Activated T-helper 17 cell treated with anti-CD3 and anti-CD28 coated beads, Interleukin-2, amount 50 U/mL, for 72 hours (primary cell): ENCODE measurements around the gene USP2. TPM values are rescaled to one million over a fixed set of nuclear protein-coding genes. Genes with fewer than 3 reads are reported as not detected.
A peak's percentile ranks its signal among the peaks of the same experiment; 100 is the strongest.

Experiments used
- ATAC-seq: fragments of 150-1000 bp; cut with Tn5 transposase; replicated peaks from 2 replicates; pipeline ENCODE4 v1.10.0; 2021; ENCODE audit warnings: mild to moderate bottlenecking, moderate library complexity
- H3K27ac Mint-ChIP-seq: one replicate; pipeline ENCODE4 v1.8.0; 2022; ENCODE audit warnings: mixed read lengths
- H3K27me3 Mint-ChIP-seq: one replicate; pipeline ENCODE4 v1.8.0; 2022; ENCODE audit warnings: mixed read lengths
- H3K36me3 Mint-ChIP-seq: one replicate; pipeline ENCODE4 v1.8.0; 2022; ENCODE audit warnings: low read depth, mild to moderate bottlenecking, mixed read lengths
- H3K4me1 Mint-ChIP-seq: one replicate; pipeline ENCODE4 v1.8.0; 2022; ENCODE audit warnings: mixed read lengths
- H3K4me3 Mint-ChIP-seq: one replicate; pipeline ENCODE4 v1.8.0; 2022; ENCODE audit warnings: mild to moderate bottlenecking, mixed read lengths
- H3K9me3 Mint-ChIP-seq: one replicate; pipeline ENCODE4 v1.8.0; 2022; ENCODE audit warnings: mixed read lengths
- total RNA-seq, 2 donors: library from RNA; stranded (reverse); gene quantifications; one replicate each; pipeline ENCODE4 v1.2.3, GENCODE V29; 2022

Gene USP2
- total RNA-seq, 2 donors from 2014 or later, result 0.52 to 1.3 TPM

DNA sequence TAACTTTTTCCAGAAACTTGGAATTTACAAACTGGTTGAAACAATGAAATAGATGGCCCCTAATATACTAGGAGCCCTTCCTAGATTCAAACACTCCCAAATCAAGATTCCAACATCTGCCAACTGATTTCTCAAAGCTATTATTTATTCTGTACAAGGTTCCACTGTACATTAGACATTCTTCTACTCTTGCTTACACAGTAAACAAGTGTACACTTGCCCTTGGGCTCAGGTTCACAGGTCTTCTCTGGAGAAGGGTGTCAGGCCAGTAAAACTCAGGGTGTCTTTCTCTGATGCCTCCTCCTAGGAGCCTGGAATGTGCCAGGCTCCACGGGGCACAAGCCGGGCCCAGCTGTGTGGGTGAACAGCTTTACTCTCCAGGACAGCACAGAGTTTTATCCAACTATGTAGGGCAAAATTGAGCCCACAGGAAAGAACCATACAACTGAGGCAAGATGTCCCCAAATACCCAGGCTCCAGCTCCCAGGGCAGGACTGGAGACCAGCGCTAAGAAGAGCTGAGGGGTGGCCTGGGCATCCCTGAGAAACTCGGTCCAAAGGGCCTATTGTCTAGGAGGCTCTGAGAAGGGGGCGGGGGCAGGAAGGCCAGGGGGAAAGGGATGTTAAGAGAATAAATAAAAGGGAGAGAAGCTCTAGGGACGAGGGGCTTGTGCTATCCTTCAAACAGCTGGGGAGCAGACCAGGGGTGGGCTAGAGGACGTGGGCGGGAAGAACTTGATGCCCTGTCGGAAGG is 26.2 kb downstream of the USP2 start:
- H3K27ac Mint-ChIP-seq, result no peak overlapping the region
- no peaks in the 10 kb centered on the region for H3K9me3 Mint-ChIP-seq
- ATAC-seq, result no peak
- peaks cover 19% of the 10 kb centered on the region for H3K27me3 Mint-ChIP-seq
- H3K4me1 Mint-ChIP-seq, result peaks cover 10% of the 10 kb centered on the region
- no peaks in the 10 kb centered on the region for H3K36me3 Mint-ChIP-seq
- H3K4me3 Mint-ChIP-seq, result peak overlapping the region; percentile 81

GRCh38 chr11:119352857-119353260 is 28.6 kb downstream of the USP2 start:
- ATAC-seq, result no peak
- peaks cover 10% of the 10 kb centered on the region for H3K4me1 Mint-ChIP-seq
- no peaks in the 10 kb centered on the region for H3K9me3 Mint-ChIP-seq
- no peak overlapping the region for H3K4me3 Mint-ChIP-seq
- peaks cover 19% of the 10 kb centered on the region for H3K27me3 Mint-ChIP-seq
- H3K36me3 Mint-ChIP-seq, result no peaks in the 10 kb centered on the region
- H3K27ac Mint-ChIP-seq, result no peak overlapping the region

DNA sequence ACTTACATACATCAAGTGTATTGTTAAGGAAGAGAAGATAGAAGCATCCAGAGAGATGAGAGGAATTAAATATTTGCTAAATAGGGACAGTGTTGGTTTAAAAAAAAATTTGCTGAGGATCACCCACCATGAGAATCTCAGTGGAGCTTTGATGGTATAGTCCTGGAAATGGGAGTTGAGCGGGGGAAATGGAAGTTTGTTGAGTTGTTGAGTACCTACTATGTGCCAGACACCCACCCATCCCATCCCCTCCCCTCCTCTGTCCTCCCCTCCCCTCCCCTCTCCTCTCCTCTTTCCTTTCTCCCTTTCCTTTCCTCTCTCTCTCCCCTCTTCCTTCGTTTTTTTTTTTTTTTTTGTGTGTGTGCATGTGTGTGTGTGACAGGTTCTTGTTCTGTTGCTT is 30.3 kb downstream of the USP2 start:
- H3K36me3 Mint-ChIP-seq, result no peaks in the 10 kb centered on the region
- no peak overlapping the region for H3K27ac Mint-ChIP-seq
- H3K4me3 Mint-ChIP-seq, result no peak overlapping the region
- no peak for ATAC-seq
- H3K4me1 Mint-ChIP-seq, result peaks cover 5% of the 10 kb centered on the region
- no peaks in the 10 kb centered on the region for H3K9me3 Mint-ChIP-seq
- H3K27me3 Mint-ChIP-seq, result peaks cover 22% of the 10 kb centered on the region

DNA sequence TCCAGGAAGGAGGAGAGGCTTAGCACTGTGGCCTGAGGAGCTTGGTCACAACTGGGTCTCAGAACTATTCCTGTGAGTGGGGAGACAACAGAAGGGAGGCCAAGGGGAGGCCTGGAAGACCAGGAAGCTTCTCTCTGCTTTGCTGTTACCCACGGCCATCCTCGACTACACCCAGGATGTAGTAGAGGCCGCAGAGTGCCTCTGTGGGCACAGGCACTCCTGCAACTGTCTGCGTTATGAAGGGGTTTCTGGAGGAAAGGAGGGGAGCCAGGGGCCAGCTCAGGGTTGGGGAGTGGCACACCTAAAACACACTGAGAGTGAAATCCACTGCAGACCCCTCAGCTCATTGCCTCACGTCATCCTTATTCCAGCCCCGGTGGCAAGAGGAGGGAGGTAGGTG is 31.2 kb downstream of the USP2 start:
- Mint-ChIP-seq H3K27ac (no peak overlapping the region), H3K4me1 (peaks cover 5% of the 10 kb centered on the region)
- no peak for ATAC-seq

DNA sequence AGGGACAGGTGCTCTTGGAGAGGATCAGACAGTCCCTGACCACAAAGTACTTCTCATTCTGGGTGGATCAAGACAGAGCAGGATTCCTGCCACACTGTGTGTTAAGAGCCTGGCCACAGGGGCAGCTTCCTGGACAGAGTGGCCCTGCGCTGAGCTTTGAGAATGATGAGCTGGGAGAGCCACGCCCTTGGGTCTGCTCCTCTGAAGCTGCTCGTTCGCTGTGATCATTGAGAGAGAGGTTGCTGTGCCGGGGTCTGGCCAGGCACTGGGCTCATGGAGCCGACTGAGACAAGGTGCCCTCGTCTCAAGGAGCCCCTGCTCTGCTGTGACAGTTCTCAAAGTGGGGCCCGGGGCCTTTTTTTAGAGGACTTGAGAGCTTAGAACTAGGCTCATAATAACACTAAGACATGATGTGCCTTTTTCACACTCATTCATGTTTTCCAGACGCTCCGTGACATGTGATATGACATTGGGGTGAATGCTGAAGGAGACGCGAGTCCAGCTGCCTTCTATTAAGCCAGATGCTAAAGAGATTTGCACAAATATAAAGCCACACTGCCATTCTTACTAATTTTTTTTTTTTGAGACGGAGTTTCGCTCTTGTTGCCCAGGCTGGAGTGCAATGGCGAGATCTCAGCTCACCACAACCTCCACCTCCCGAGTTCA is 33.4 kb downstream of the USP2 start:
- H3K4me1 Mint-ChIP-seq, result peaks cover 5% of the 10 kb centered on the region
- H3K4me3 Mint-ChIP-seq, result no peak overlapping the region
- no peaks in the 10 kb centered on the region for H3K9me3 Mint-ChIP-seq
- H3K27me3 Mint-ChIP-seq, result peaks cover 22% of the 10 kb centered on the region
- H3K27ac Mint-ChIP-seq, result no peak overlapping the region
- H3K36me3 Mint-ChIP-seq, result no peaks in the 10 kb centered on the region
- ATAC-seq, result no peak

More for the DNA sequence above, 31.2 kb downstream of the USP2 start:
- no peak overlapping the region for H3K4me3 Mint-ChIP-seq
- no peaks in the 10 kb centered on the region for H3K36me3 Mint-ChIP-seq
- H3K9me3 Mint-ChIP-seq, result no peaks in the 10 kb centered on the region
- H3K27me3 Mint-ChIP-seq, result peaks cover 21% of the 10 kb centered on the region

GRCh38 chr11:119347242-119347641 is 34.2 kb downstream of the USP2 start:
- H3K27me3 Mint-ChIP-seq, result peaks cover 26% of the 10 kb centered on the region
- ATAC-seq, result no peak

GRCh38 chr11:119346605-119347004 is 34.9 kb downstream of the USP2 start, which contains the start of gene MFRP:
TSS of gene MFRP (minus strand) at chr11:119346705. CDS start at chr11:119346513, 192 bp downstream.
- Mint-ChIP-seq H3K9me3 (no peaks in the 10 kb centered on the region), H3K27me3 (peaks cover 26% of the 10 kb centered on the region), H3K4me1 (peaks cover 5% of the 10 kb centered on the region), H3K27ac (no peak within 1 kb of the TSS), H3K4me3 (no peak within 1 kb of the TSS), H3K36me3 (no peaks in the 10 kb centered on the region)
- no peak for ATAC-seq

More at GRCh38 chr11:119347242-119347641, 34.2 kb downstream of the USP2 start:
- no peaks in the 10 kb centered on the region for H3K36me3 Mint-ChIP-seq
- H3K4me1 Mint-ChIP-seq, result peaks cover 5% of the 10 kb centered on the region
- H3K9me3 Mint-ChIP-seq, result no peaks in the 10 kb centered on the region
- H3K4me3 Mint-ChIP-seq, result no peak overlapping the region
- no peak overlapping the region for H3K27ac Mint-ChIP-seq

DNA sequence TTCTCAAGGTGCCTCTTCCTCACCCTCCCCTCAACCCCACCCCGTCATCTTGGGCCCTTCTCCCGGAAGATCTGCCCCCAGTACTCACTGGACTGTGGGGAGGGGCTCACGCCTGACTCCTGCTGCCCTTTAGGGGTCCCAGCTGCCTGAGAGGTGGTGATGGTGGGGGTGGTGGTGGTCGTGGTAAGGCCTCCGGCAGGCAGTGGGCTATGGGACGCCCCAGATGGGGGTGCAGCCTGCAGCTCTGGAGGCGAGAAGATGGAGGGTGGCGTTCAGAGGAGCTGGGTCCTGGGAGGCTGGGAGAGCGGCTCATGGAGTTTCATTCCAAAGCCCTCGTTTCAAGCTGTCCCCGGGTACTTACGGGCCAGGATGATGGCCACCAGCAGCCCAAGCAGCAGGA is 35.8 kb downstream of the USP2 start:
- Mint-ChIP-seq H3K9me3 (no peaks in the 10 kb centered on the region), H3K27me3 (peaks cover 26% of the 10 kb centered on the region), H3K4me1 (peaks cover 5% of the 10 kb centered on the region), H3K27ac (no peak overlapping the region), H3K36me3 (no peaks in the 10 kb centered on the region), H3K4me3 (no peak overlapping the region)
- no peak for ATAC-seq

DNA sequence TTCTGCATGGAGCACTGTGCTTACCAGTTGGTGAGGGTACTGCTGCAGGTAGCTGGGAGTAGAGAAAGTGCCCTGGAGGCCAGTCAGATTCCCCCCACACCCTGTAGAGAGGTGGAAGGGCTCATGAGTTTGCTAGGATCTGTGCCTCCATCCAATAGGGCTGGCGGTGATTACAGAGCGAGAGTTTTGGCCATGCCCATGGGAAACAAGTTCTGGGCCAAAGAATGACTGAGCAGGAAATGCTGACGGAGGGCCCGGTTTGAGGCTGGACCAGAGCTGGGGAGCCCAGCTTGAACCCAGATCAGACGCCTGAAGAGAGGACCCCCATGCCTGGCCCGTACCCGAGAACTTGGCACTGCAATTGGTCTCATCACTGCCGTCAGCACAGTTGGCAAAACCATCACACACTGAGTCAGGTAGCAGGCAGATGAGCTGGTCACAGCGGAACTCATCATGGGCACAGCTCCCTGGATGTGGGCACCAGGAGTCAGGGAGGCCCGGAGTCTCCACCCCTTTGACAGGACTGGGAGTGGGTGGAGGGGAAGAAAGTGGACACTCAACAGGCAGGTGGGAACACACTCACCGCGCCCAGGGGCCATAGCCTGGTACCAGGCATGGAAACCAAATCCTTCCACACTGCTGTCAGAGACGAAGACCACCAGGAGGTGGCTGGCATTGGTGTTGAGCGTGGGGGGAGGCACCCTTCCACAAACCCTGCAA is 37.0 kb downstream of the USP2 start:
- H3K4me3 Mint-ChIP-seq, result no peak overlapping the region
- H3K27ac Mint-ChIP-seq, result no peak overlapping the region
- H3K4me1 Mint-ChIP-seq, result peaks cover 5% of the 10 kb centered on the region
- no peaks in the 10 kb centered on the region for H3K9me3 Mint-ChIP-seq
- peaks cover 1% of the 10 kb centered on the region for H3K36me3 Mint-ChIP-seq
- peaks cover 27% of the 10 kb centered on the region for H3K27me3 Mint-ChIP-seq
- no peak for ATAC-seq

GRCh38 chr11:119343726-119344125 is 37.8 kb downstream of the USP2 start:
- H3K27ac Mint-ChIP-seq, result no peak overlapping the region
- no peak for ATAC-seq
- H3K4me3 Mint-ChIP-seq, result no peak overlapping the region
- H3K9me3 Mint-ChIP-seq, result no peaks in the 10 kb centered on the region
- H3K27me3 Mint-ChIP-seq, result peaks cover 31% of the 10 kb centered on the region
- H3K4me1 Mint-ChIP-seq, result peaks cover 11% of the 10 kb centered on the region
- H3K36me3 Mint-ChIP-seq, result peaks cover 6% of the 10 kb centered on the region

GRCh38 chr11:119342362-119343130 is 38.9 kb downstream of the USP2 start:
- H3K4me3 Mint-ChIP-seq, result no peak overlapping the region
- peaks cover 6% of the 10 kb centered on the region for H3K36me3 Mint-ChIP-seq
- H3K4me1 Mint-ChIP-seq, result peaks cover 12% of the 10 kb centered on the region
- H3K27ac Mint-ChIP-seq, result no peak overlapping the region
- ATAC-seq, result no peak
- H3K27me3 Mint-ChIP-seq, result peaks cover 34% of the 10 kb centered on the region
- H3K9me3 Mint-ChIP-seq, result no peaks in the 10 kb centered on the region

DNA sequence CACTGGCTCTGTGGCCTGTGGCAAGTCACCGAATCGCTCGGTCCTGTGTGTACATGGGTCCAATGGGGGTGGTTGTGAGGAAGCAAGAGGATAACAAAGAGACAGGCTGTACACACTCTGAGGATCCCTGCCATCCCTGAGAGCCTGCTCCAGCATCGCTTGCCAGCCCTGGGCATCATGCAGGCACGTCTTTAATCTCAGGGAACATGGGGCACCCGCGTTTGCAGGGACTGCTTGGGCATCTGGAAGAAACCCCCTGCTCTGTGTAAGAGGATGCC is 39.5 kb downstream of the USP2 start:
- no peak overlapping the region for H3K27ac Mint-ChIP-seq
- H3K4me3 Mint-ChIP-seq, result no peak overlapping the region
- peaks cover 34% of the 10 kb centered on the region for H3K27me3 Mint-ChIP-seq
- H3K9me3 Mint-ChIP-seq, result no peaks in the 10 kb centered on the region
- peaks cover 6% of the 10 kb centered on the region for H3K36me3 Mint-ChIP-seq
- no peak for ATAC-seq
- H3K4me1 Mint-ChIP-seq, result peaks cover 12% of the 10 kb centered on the region

GRCh38 chr11:119341222-119342022 is 40.1 kb downstream of the USP2 start:
- Mint-ChIP-seq H3K27ac (no peak overlapping the region), H3K27me3 (peaks cover 31% of the 10 kb centered on the region), H3K9me3 (no peaks in the 10 kb centered on the region), H3K36me3 (peaks cover 6% of the 10 kb centered on the region), H3K4me3 (no peak overlapping the region), H3K4me1 (peaks cover 12% of the 10 kb centered on the region)
- no peak for ATAC-seq
